ENCODE results near the gene IGSF21.

- TF ChIP-seq ZNF423 (CRISPR knock-in tag; IDR thresholded peaks at IDR 0.05) (no peak), ZNF121 (CRISPR knock-in tag; IDR thresholded peaks at IDR 0.05) (no peak), FOXP1 (CRISPR knock-in tag; IDR thresholded peaks at IDR 0.05; ENCODE audit: borderline replicate concordance) (no peak), MAX (CRISPR knock-in tag; IDR thresholded peaks at IDR 0.05) (no peak), CBFB (CRISPR knock-in tag; IDR thresholded peaks at IDR 0.05; ENCODE audit: low read depth) (no peak), ELF4 (CRISPR knock-in tag; IDR thresholded peaks at IDR 0.05; ENCODE audit: low read depth) (no peak), ATF2 (CRISPR knock-in tag; IDR thresholded peaks at IDR 0.05; ENCODE audit: borderline replicate concordance, low read depth) (no peak)
- TF ChIP-seq, protein P1, sequence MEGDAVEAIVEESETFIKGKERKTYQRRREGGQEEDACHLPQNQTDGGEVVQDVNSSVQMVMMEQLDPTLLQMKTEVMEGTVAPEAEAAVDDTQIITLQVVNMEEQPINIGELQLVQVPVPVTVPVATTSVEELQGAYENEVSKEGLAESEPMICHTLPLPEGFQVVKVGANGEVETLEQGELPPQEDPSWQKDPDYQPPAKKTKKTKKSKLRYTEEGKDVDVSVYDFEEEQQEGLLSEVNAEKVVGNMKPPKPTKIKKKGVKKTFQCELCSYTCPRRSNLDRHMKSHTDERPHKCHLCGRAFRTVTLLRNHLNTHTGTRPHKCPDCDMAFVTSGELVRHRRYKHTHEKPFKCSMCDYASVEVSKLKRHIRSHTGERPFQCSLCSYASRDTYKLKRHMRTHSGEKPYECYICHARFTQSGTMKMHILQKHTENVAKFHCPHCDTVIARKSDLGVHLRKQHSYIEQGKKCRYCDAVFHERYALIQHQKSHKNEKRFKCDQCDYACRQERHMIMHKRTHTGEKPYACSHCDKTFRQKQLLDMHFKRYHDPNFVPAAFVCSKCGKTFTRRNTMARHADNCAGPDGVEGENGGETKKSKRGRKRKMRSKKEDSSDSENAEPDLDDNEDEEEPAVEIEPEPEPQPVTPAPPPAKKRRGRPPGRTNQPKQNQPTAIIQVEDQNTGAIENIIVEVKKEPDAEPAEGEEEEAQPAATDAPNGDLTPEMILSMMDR (IDR thresholded peaks at IDR 0.05): no peak
- TF ChIP-seq, protein P2, sequence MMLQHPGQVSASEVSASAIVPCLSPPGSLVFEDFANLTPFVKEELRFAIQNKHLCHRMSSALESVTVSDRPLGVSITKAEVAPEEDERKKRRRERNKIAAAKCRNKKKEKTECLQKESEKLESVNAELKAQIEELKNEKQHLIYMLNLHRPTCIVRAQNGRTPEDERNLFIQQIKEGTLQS (CRISPR knock-in tag; conservative IDR thresholded peaks at IDR 0.05): no peak
- TF ChIP-seq, protein P3, sequence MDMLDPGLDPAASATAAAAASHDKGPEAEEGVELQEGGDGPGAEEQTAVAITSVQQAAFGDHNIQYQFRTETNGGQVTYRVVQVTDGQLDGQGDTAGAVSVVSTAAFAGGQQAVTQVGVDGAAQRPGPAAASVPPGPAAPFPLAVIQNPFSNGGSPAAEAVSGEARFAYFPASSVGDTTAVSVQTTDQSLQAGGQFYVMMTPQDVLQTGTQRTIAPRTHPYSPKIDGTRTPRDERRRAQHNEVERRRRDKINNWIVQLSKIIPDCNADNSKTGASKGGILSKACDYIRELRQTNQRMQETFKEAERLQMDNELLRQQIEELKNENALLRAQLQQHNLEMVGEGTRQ (CRISPR knock-in tag; IDR thresholded peaks at IDR 0.05): no peak
Observed at GRCh38 chr1:18107369-18108298, at the start of gene IGSF21.

Data from WTC11 (cell line).